GM12878 (cell line): ENCODE data around the gene CCHCR1. TPM values are rescaled to one million over a fixed set of nuclear protein-coding genes. Genes with fewer than 3 reads are reported as not detected.
"Not testable (repeated sequence)": the region's sequence is repeated elsewhere in the genome, so short reads cannot be mapped to it uniquely, and the experiment has no call there.

ENCODE experiments used
- ATAC-seq: fragments of 200-7000 bp; cut with Tn5 transposase; 3 replicates; pipeline ENCODE4 v1.9.1; 2020; ENCODE audit warnings: mild to moderate bottlenecking, moderate library complexity
- BruUV-seq: library from RNA; stranded (reverse); fragments of 400-500 nt; replicated peaks from 2 replicates; lab custom pipeline; 2021; lab: Mats Ljungman, UMichigan
- CTCF ChIA-PET: fragments of 300-600 bp; sonication (Branson Sonifier 250); formaldehyde crosslinking; extraction: SDS; loops from one replicate; lab custom pipeline; 2021; ENCODE audit warnings: inconsistent platforms; lab: Yijun Ruan, JAX
- POLR2A ChIA-PET: fragments of 350-600 bp; formaldehyde crosslinking; extraction: SDS; loops from one replicate; lab custom pipeline; 2021; ENCODE audit warnings: inconsistent platforms; lab: Charles Lee
- RAD21 ChIA-PET: fragments of 300-600 bp; sonication (Branson Sonifier 250); formaldehyde crosslinking; loops from one replicate; lab custom pipeline; 2023; ENCODE audit warnings: antibody characterized with exemption; ENCODE audit not compliant: unreplicated experiment; lab: Charles Lee
- SMC1A ChIA-PET: fragments of 300-600 bp; sonication (Branson Sonifier 250); formaldehyde crosslinking; loops from one replicate; lab custom pipeline; 2023; ENCODE audit not compliant: unreplicated experiment, uncharacterized antibody; lab: Charles Lee
- DNase-seq: peaks from one replicate; pipeline ENCODE4 v3.0.0-alpha.2; 2011; ENCODE audit warnings: low read depth, low spot score
- FAIRE-seq: peaks from 3 replicates; lab custom pipeline; 2011; peaks lifted over from hg19 to GRCh38; lab: Jason Lieb, UNC
- H2AFZ ChIP-seq: 2 replicates; pipeline ENCODE4 v1.6.0; 2011; ENCODE audit warnings: low read depth, low read length, control low read depth; ENCODE audit not compliant: control insufficient read depth
- H3K27ac ChIP-seq: 2 replicates; pipeline ENCODE4 v1.5.1; 2011; ENCODE audit warnings: control low read depth; ENCODE audit not compliant: control insufficient read depth, insufficient read depth
- H3K27me3 ChIP-seq, 2 experiments: replicated peaks in 1 of 2; 2 replicates each; pipeline versions ENCODE4 v1.6.0 to v1.6.1; 2011; ENCODE audit warnings: low read length in 1 of 2; ENCODE audit not compliant: control insufficient read depth in 2 of 2, insufficient read depth in 2 of 2
- H3K36me3 ChIP-seq, 2 experiments: 2 replicates each; pipeline ENCODE4 v1.5.1; 2011; ENCODE audit warnings: low read length in 1 of 2; ENCODE audit not compliant: control insufficient read depth in 2 of 2, insufficient read depth in 2 of 2
- H3K4me1 ChIP-seq: 2 replicates; pipeline ENCODE4 v1.6.1; 2011; ENCODE audit warnings: mild to moderate bottlenecking, low read length, moderate library complexity, mixed read lengths; ENCODE audit not compliant: control insufficient read depth, insufficient read depth
- H3K4me2 ChIP-seq: 2 replicates; pipeline ENCODE4 v1.6.0; 2011; ENCODE audit warnings: control low read depth; ENCODE audit not compliant: control insufficient read depth, insufficient read depth
- H3K4me3 ChIP-seq: fragments of 200-600 bp; sonication (generic); 2 replicates; pipeline ENCODE4 v1.5.1; 2016
- H3K79me2 ChIP-seq: 2 replicates; pipeline ENCODE4 v1.6.0; 2011; ENCODE audit warnings: low read length; ENCODE audit not compliant: control insufficient read depth, insufficient read depth
- H3K9ac ChIP-seq: 2 replicates; pipeline ENCODE4 v1.8.0; 2011; ENCODE audit warnings: low read length, control low read depth, mixed read lengths; ENCODE audit not compliant: control insufficient read depth, insufficient read depth
- H3K9me3 ChIP-seq: replicated peaks from 3 replicates; pipeline ENCODE4 v1.5.1; 2011; ENCODE audit warnings: mild to moderate bottlenecking, low read length; ENCODE audit not compliant: control insufficient read depth, insufficient read depth
- H4K20me1 ChIP-seq: 2 replicates; pipeline ENCODE4 v1.6.0; 2011; ENCODE audit not compliant: control insufficient read depth, insufficient read depth
- BHLHE40 ChIP-seq, 2 experiments: fragments of 450-650 bp in 1 of 2; IDR thresholded peaks; 2 replicates each; pipeline ENCODE4 v1.6.1; 2011 to 2017; ENCODE audit warnings: low read depth in 2 of 2, borderline replicate concordance in 1 of 2, improper control_type of control experiment in 1 of 2, low read length in 1 of 2, mild to moderate bottlenecking in 1 of 2
- DPF2 ChIP-seq: fragments of 450-650 bp; IDR thresholded peaks from 2 replicates; pipeline ENCODE4 v1.6.1; 2017; ENCODE audit warnings: mild to moderate bottlenecking
- IRF4 ChIP-seq: IDR thresholded peaks from 2 replicates; pipeline ENCODE4 v1.6.1; 2011; ENCODE audit warnings: low read depth, low read length
- JUNB ChIP-seq: IDR thresholded peaks from 2 replicates; pipeline ENCODE4 v1.6.1; 2016; ENCODE audit warnings: antibody characterized with exemption, mild to moderate bottlenecking
- MLLT1 ChIP-seq: fragments of 450-650 bp; IDR thresholded peaks from 2 replicates; pipeline ENCODE4 v1.6.1; 2016; ENCODE audit warnings: mild to moderate bottlenecking
- MTA2 ChIP-seq: fragments of 450-650 bp; IDR thresholded peaks from 2 replicates; pipeline ENCODE4 v1.6.1; 2016; ENCODE audit warnings: low read depth, mild to moderate bottlenecking, moderate library complexity
- MXI1 ChIP-seq: fragments of 150-350 bp; IDR thresholded peaks from 2 replicates; pipeline ENCODE4 v1.6.1; 2011; ENCODE audit warnings: low read depth, mild to moderate bottlenecking, inconsistent platforms, low read length, improper control_type of control experiment
- NBN ChIP-seq: fragments of 450-650 bp; IDR thresholded peaks from 2 replicates; pipeline ENCODE4 v1.6.1; 2016
- POLR2AphosphoS2 ChIP-seq: IDR thresholded peaks from 2 replicates; pipeline ENCODE4 v1.6.1; 2011; ENCODE audit warnings: low read depth, mild to moderate bottlenecking, low read length, improper control_type of control experiment, moderate library complexity
- RUNX3 ChIP-seq: IDR thresholded peaks from 2 replicates; pipeline ENCODE4 v1.6.1; 2012; ENCODE audit warnings: low read length, inconsistent platforms
- SPI1 ChIP-seq: IDR thresholded peaks from 2 replicates; pipeline ENCODE4 v1.6.1; 2011; ENCODE audit warnings: low read depth, mild to moderate bottlenecking, low read length, moderate library complexity, borderline replicate concordance; ENCODE audit not compliant: insufficient read depth
- TCF3 ChIP-seq: IDR thresholded peaks from 2 replicates; pipeline ENCODE4 v1.6.1; 2012; ENCODE audit warnings: low read depth, mild to moderate bottlenecking, low read length, borderline replicate concordance; ENCODE audit not compliant: insufficient read depth
- WGBS: methylation state at CpG from one replicate; pipeline ENCODE4 v1.1.6; 2016; ENCODE audit warnings: low lambda C conversion rate; ENCODE audit not compliant: insufficient replicate concordance, insufficient coverage; ENCODE audit errors: missing lambda C conversion rate; 5-methylcytosine and 5-hydroxymethylcytosine counted together
- in situ Hi-C: fragments of 300-500 bp; cut with MboI; formaldehyde crosslinking; loops from 9 replicates; pipeline ENCODE4 v1.14.3; 2018; ENCODE audit warnings: mixed read lengths
- intact Hi-C: fragments of 100-400 bp; cut with micrococcal nuclease; formaldehyde crosslinking; loops from one replicate; pipeline ENCODE4 v1.14.2; 2022; ENCODE audit not compliant: unreplicated experiment
- polyA plus RNA-seq, 11 experiments: library from polyadenylated mRNA; depleted of rRNA in 4 of 11; unstranded in 6 of 11; stranded (reverse) in 5 of 11; fragments of >200 nt; fragmentation: Nextera tagmentation in 4 of 11; fragmentation: Illumina TruSeq in 1 of 11; extraction: Ambion mirVana in 4 of 11; extraction: Trizol in 1 of 11; gene quantifications; 1 replicate in 1 of 11; 2 replicates in 10 of 11; pipeline versions ENCODE4 v1.2.1 to v1.2.3, GENCODE V29; 2011 to 2016; ENCODE audit warnings: inconsistent platforms in 2 of 11, missing spikeins in 2 of 11, low read depth in 1 of 11
- total RNA-seq, 4 experiments: library from RNA; depleted of rRNA in 3 of 4; stranded (reverse); fragments of >200 nt in 3 of 4; fragmentation: Illumina TruSeq in 1 of 4; extraction: Trizol in 1 of 4; gene quantifications; 2 replicates each; pipeline versions ENCODE4 v1.2.1 to v1.2.3, GENCODE V29; 2013 to 2021

CCHCR1 gene
- total and polyA plus RNA-seq, 10 of the 15 experiments (the other 5 are each of a cell fraction or from before 2014, with no cell fraction given), result 1.0 to 35.2 (median 24.7) TPM

GRCh38 chr6:31186052-31186734 lies 28.6 kb upstream of the CCHCR1 start (continued):
- TF ChIP-seq POLR2AphosphoS2 (no peak), NBN (0 out of 2 replicates have a peak, but pooled peaks have one; percentile 24), SPI1 (no peak), DPF2 (peak; percentile 37; the same call in 1 of the 2 replicates), TCF3 (no peak), MXI1 (no peak), MTA2 (no peak)
- TF ChIP-seq, all 136 proteins: peak for 8

- ATAC-seq, result peak; percentile 77
- in situ Hi-C loops, H3K36me3 ChIP-seq, FAIRE-seq, H4K20me1 ChIP-seq, POLR2A ChIA-PET, DNase-seq, H3K79me2 ChIP-seq, H3K27me3 ChIP-seq, SMC1A ChIA-PET, intact Hi-C loops, H3K9me3 ChIP-seq, BruUV-seq: not testable (repeated sequence)
- Histone ChIP-seq H3K27ac (peak overlapping the region; percentile 96), H3K9ac (peak overlapping the region; percentile 89), H3K4me1 (peaks cover 19% of the 10 kb centered on the region), H3K4me2 (peak overlapping the region; percentile 96), H3K4me3 (peak overlapping the region; percentile 54; the same call in 1 of the 2 replicates), H2AFZ (peak overlapping the region; percentile 90)
- ChIA-PET RAD21 (interaction anchor here (1.8 kb wide), 1 partner anchor 28 kb away, joined by 4 read pairs; the partner anchor contains the start of genes CCHCR1 and TCF19), CTCF (interaction anchor here (1.0 to 2.2 kb wide), 2 partner anchors 11 to 20 kb away, joined by 3 to 10 read pairs; no protein-coding TSS in a partner anchor)
- TF ChIP-seq BHLHE40 (IDR thresholded peaks at IDR 0.05; ENCODE audit: borderline replicate concordance in 1 of 2, low read depth in 2 of 2, low read length in 1 of 2) (peak in 1 of 2 experiments; percentile 28; a peak in 1 of 4 replicates), IRF4 (0 out of 2 replicates have a peak, but pooled peaks have one; percentile 25), JUNB (peak; percentile 29; the same call in 1 of the 2 replicates), MLLT1 (peak; percentile 68; the same call in 1 of the 2 replicates), NBN (0 out of 2 replicates have a peak, but pooled peaks have one; percentile 26), RUNX3 (peak; percentile 31; the same call in 1 of the 2 replicates)
- WGBS, result 50% methylated on average over 4 of the region's 4 CpGs
These were observed 28.1 kb upstream of the CCHCR1 start for GRCh38 chr6:31185695-31186051.

GRCh38 chr6:31183859-31184258 lies 26.3 kb upstream of the CCHCR1 start:
- H3K9ac ChIP-seq, intact Hi-C loops, H2AFZ ChIP-seq, H3K4me3 ChIP-seq, H3K79me2 ChIP-seq, ATAC-seq, H3K36me3 ChIP-seq, H3K27ac ChIP-seq, BruUV-seq, H3K27me3 ChIP-seq, H3K9me3 ChIP-seq, H4K20me1 ChIP-seq, in situ Hi-C loops, FAIRE-seq, DNase-seq: not testable (repeated sequence)
- ChIA-PET POLR2A (interaction anchor here (1.3 to 2.4 kb wide), 3 partner anchors 19 to 27 kb away, joined by 5 to 10 read pairs (median 9); partner anchors contain the start of gene TCF19), RAD21 (interaction anchor here (1.1 to 2.7 kb wide), 4 partner anchors 19 to 26 kb away, joined by 4 to 10 read pairs (median 8); partner anchors contain the start of genes CCHCR1 and TCF19), SMC1A (interaction anchor here (0.7 to 3.3 kb wide), 10 partner anchors 9 to 57 kb away, joined by 3 to 21 read pairs (median 4); partner anchors contain the start of genes CCHCR1, PSORS1C2 and TCF19), CTCF (interaction anchor here (0.8 to 3.3 kb wide), 12 partner anchors 9 to 183 kb away, joined by 3 to 17 read pairs (median 4); partner anchors contain the start of genes PSORS1C2 and TCF19)
- peaks cover 17% of the 10 kb centered on the region for H3K4me1 ChIP-seq
- H3K4me2 ChIP-seq, result 0 out of 2 replicates have a peak overlapping the region, but pooled peaks have one; percentile 17
- WGBS, result 87% methylated on average over 6 of the region's 6 CpGs
